ENCODE measurements around the gene PTPRR. TPM values are rescaled to one million over a fixed set of nuclear protein-coding genes. Genes with fewer than 3 reads are reported as not detected.

PTPRR gene
- total RNA-seq, 2 donors from 2014 or later: 0.33 to 0.78 TPM

- H3K4me3 ChIP-seq: no peak overlapping the region
- H3K4me1 ChIP-seq: no peaks in the 10 kb centered on the region
- no peaks in the 10 kb centered on the region for H3K36me3 ChIP-seq (replicated peaks in 1 of 2; ENCODE audit: insufficient read depth in 1 of 2, low read depth in 2 of 2)
- intact Hi-C loops (cut with DNase I): no loop called here
- 53 to 64% methylated on average over 1 of the region's 1 CpG for WGBS, 2 donors
- DNase-seq: no peak
- no peaks in the 10 kb centered on the region for H3K9me3 ChIP-seq
- no peak for TF ChIP-seq POLR2A (IDR thresholded peaks at IDR 0.05)
- TF ChIP-seq CTCF (IDR thresholded peaks at IDR 0.05): no peak
- H3K27ac ChIP-seq: no peak overlapping the region
- no peak for ATAC-seq
- no peaks in the 10 kb centered on the region for H3K27me3 ChIP-seq
Measured at GRCh38 chr12:70787612-70788011, 132.9 kb downstream of the PTPRR start.

- WGBS, 2 donors: 37 to 51% methylated on average over 2 of the region's 2 CpGs
- no peak overlapping the region for H3K27ac ChIP-seq
- H3K36me3 ChIP-seq (replicated peaks in 1 of 2; ENCODE audit: insufficient read depth in 1 of 2, low read depth in 2 of 2): no peaks in the 10 kb centered on the region
- no peaks in the 10 kb centered on the region for H3K4me1 ChIP-seq
- no peaks in the 10 kb centered on the region for H3K9me3 ChIP-seq
- ATAC-seq (no peak), DNase-seq (no peak)
- no peak overlapping the region for H3K4me3 ChIP-seq
- intact Hi-C loops (cut with DNase I): no loop called here
- TF ChIP-seq CTCF (IDR thresholded peaks at IDR 0.05): no peak
- TF ChIP-seq POLR2A (IDR thresholded peaks at IDR 0.05): no peak
- H3K27me3 ChIP-seq: no peaks in the 10 kb centered on the region
Measured at GRCh38 chr12:70785896-70786295, 134.6 kb downstream of the PTPRR start.

GRCh38 chr12:70784042-70784668 is 136.4 kb downstream of the PTPRR start:
- intact Hi-C loops (cut with DNase I): no loop called here
- no peaks in the 10 kb centered on the region for H3K36me3 ChIP-seq (replicated peaks in 1 of 2; ENCODE audit: insufficient read depth in 1 of 2, low read depth in 2 of 2)
- no peak for DNase-seq
- no peak overlapping the region for H3K4me3 ChIP-seq
- ATAC-seq: no peak
- no peaks in the 10 kb centered on the region for H3K9me3 ChIP-seq
- H3K4me1 ChIP-seq: no peaks in the 10 kb centered on the region
- TF ChIP-seq CTCF (IDR thresholded peaks at IDR 0.05) (no peak), POLR2A (IDR thresholded peaks at IDR 0.05) (no peak)
- no peak overlapping the region for H3K27ac ChIP-seq
- 85 to 93% methylated on average over 9 to 21 of the region's 21 CpGs for WGBS, 2 donors
- H3K27me3 ChIP-seq: no peaks in the 10 kb centered on the region

GRCh38 chr12:70783455-70783854 is 137.1 kb downstream of the PTPRR start:
- Histone ChIP-seq H3K36me3 (replicated peaks in 1 of 2; ENCODE audit: insufficient read depth in 1 of 2, low read depth in 2 of 2) (no peaks in the 10 kb centered on the region), H3K27ac (no peak overlapping the region), H3K4me3 (no peak overlapping the region), H3K4me1 (no peaks in the 10 kb centered on the region), H3K27me3 (no peaks in the 10 kb centered on the region), H3K9me3 (no peaks in the 10 kb centered on the region)
- TF ChIP-seq CTCF (IDR thresholded peaks at IDR 0.05): no peak
- TF ChIP-seq POLR2A (IDR thresholded peaks at IDR 0.05): no peak
- DNase-seq (no peak), ATAC-seq (no peak)
- intact Hi-C loops (cut with DNase I): no loop called here
- WGBS, 2 donors: 58 to 89% methylated on average over 2 of the region's 2 CpGs

- ATAC-seq: no peak
- WGBS, 2 donors: 89 to 90% methylated on average over 2 of the region's 2 CpGs
- no peak for TF ChIP-seq CTCF (IDR thresholded peaks at IDR 0.05)
- no peak for TF ChIP-seq POLR2A (IDR thresholded peaks at IDR 0.05)
- intact Hi-C loops (cut with DNase I): no loop called here
- Histone ChIP-seq H3K27ac (no peak overlapping the region), H3K4me1 (no peaks in the 10 kb centered on the region), H3K27me3 (no peaks in the 10 kb centered on the region), H3K9me3 (no peaks in the 10 kb centered on the region), H3K36me3 (replicated peaks in 1 of 2; ENCODE audit: insufficient read depth in 1 of 2, low read depth in 2 of 2) (no peaks in the 10 kb centered on the region), H3K4me3 (no peak overlapping the region)
- DNase-seq: no peak
Measured at GRCh38 chr12:70779250-70779649, 141.3 kb downstream of the PTPRR start.

Data from body of pancreas (tissue), 4 donors.